ENCODE results near the gene IGHMBP2.

Gene IGHMBP2

GRCh38 chr11:68954836-68955606 lies 51.3 kb downstream of the IGHMBP2 start:
- H3K27ac ChIP-seq (ENCODE audit: extremely low read depth, low read depth, low read length): no peak overlapping the region
- ChIA-PET POLR2A (no interaction called here), CTCF (interaction anchor here (0.6 to 1.2 kb wide), 3 partner anchors 17 to 688 kb away, joined by 3 read pairs; no protein-coding TSS in a partner anchor)
- TF ChIP-seq ZNF624 (tag by site-specific recombination; IDR thresholded peaks at IDR 0.05) (no peak), KLF1 (tag by site-specific recombination; IDR thresholded peaks at IDR 0.05) (peak; percentile 61; the same call in 1 of the 2 replicates), ZNF600 (tag by site-specific recombination; IDR thresholded peaks at IDR 0.05) (peak; percentile 75)
- no peaks in the 10 kb centered on the region for H3K4me1 ChIP-seq (ENCODE audit: control insufficient read depth, insufficient read depth, low read length)
- H3K36me3 ChIP-seq (ENCODE audit: control insufficient read depth in 2 of 2, insufficient read depth in 1 of 2, low read length in 2 of 2): no peaks in the 10 kb centered on the region
- H3K9me3 ChIP-seq (ENCODE audit: control insufficient read depth, insufficient read depth, low read depth, low read length): no peaks in the 10 kb centered on the region
- H3K4me3 ChIP-seq (ENCODE audit: low read depth, low read length): no peak overlapping the region

DNA sequence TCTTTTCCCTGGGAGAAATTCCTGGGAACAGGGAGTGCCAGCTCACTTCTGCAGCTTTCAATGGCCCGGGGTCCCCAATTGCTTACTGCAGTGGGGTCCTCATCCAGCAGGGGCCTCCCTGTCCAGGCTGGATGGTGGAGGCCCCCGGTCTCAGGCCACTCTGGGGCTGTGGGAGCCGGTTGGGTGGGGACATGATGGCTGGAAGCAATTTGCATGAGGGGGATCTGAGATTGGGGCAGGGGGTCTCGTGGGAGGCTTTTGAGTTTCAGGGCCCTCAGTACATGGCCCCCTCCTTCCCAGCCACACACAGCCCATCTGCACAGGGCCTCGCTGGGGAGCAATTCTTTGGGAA lies 51.9 kb downstream of the IGHMBP2 start:
- TF ChIP-seq KLF10 (tag by site-specific recombination; IDR thresholded peaks at IDR 0.05): no peak
- no peak for TF ChIP-seq ZNF596 (tag by site-specific recombination; IDR thresholded peaks at IDR 0.05)
- no peak overlapping the region for H3K27ac ChIP-seq (ENCODE audit: extremely low read depth, low read depth, low read length)
- no peaks in the 10 kb centered on the region for H3K36me3 ChIP-seq (ENCODE audit: control insufficient read depth in 2 of 2, insufficient read depth in 1 of 2, low read length in 2 of 2)
- POLR2A ChIA-PET: interaction anchor here (0.6 kb wide), 1 partner anchor 83 kb away, joined by 5 read pairs; no protein-coding TSS in a partner anchor
- no peaks in the 10 kb centered on the region for H3K4me1 ChIP-seq (ENCODE audit: control insufficient read depth, insufficient read depth, low read length)
- no peaks in the 10 kb centered on the region for H3K9me3 ChIP-seq (ENCODE audit: control insufficient read depth, insufficient read depth, low read depth, low read length)
- CTCF ChIA-PET: interaction anchor here (0.5 to 1.8 kb wide), 11 partner anchors 11 to 901 kb away, joined by 3 to 10 read pairs (median 3); partner anchors contain the start of gene MRGPRD
- no peak overlapping the region for H3K4me3 ChIP-seq (ENCODE audit: low read depth, low read length)

GRCh38 chr11:68956142-68956541 lies 52.5 kb downstream of the IGHMBP2 start:
- H3K9me3 ChIP-seq (ENCODE audit: control insufficient read depth, insufficient read depth, low read depth, low read length): no peaks in the 10 kb centered on the region
- no peaks in the 10 kb centered on the region for H3K4me1 ChIP-seq (ENCODE audit: control insufficient read depth, insufficient read depth, low read length)
- no peaks in the 10 kb centered on the region for H3K36me3 ChIP-seq (ENCODE audit: control insufficient read depth in 2 of 2, insufficient read depth in 1 of 2, low read length in 2 of 2)
- no peak overlapping the region for H3K27ac ChIP-seq (ENCODE audit: extremely low read depth, low read depth, low read length)
- CTCF ChIA-PET: interaction anchor here (0.5 to 1.8 kb wide), 12 partner anchors 11 to 901 kb away, joined by 3 to 10 read pairs (median 3); partner anchors contain the start of gene MRGPRD
- TF ChIP-seq ZNF654 (tag by site-specific recombination; IDR thresholded peaks at IDR 0.05; ENCODE audit: low read depth) (no peak), ZNF223 (tag by site-specific recombination; IDR thresholded peaks at IDR 0.05) (no peak), KLF16 (tag by site-specific recombination; IDR thresholded peaks at IDR 0.05) (no peak), OSR2 (tag by site-specific recombination; IDR thresholded peaks at IDR 0.05) (no peak), PRDM6 (tag by site-specific recombination; IDR thresholded peaks at IDR 0.05) (no peak), EGR2 (tag by site-specific recombination; IDR thresholded peaks at IDR 0.05; ENCODE audit: low read depth) (no peak), ZFP41 (tag by site-specific recombination; IDR thresholded peaks at IDR 0.05; ENCODE audit: borderline replicate concordance) (no peak), ZBTB21 (tag by site-specific recombination; IDR thresholded peaks at IDR 0.05) (no peak), KLF9 (tag by site-specific recombination; IDR thresholded peaks at IDR 0.05; ENCODE audit: low read depth) (no peak)
- POLR2A ChIA-PET: interaction anchor here (0.6 kb wide), 1 partner anchor 82 kb away, joined by 5 read pairs; no protein-coding TSS in a partner anchor
- no peak overlapping the region for H3K4me3 ChIP-seq (ENCODE audit: low read depth, low read length)

DNA sequence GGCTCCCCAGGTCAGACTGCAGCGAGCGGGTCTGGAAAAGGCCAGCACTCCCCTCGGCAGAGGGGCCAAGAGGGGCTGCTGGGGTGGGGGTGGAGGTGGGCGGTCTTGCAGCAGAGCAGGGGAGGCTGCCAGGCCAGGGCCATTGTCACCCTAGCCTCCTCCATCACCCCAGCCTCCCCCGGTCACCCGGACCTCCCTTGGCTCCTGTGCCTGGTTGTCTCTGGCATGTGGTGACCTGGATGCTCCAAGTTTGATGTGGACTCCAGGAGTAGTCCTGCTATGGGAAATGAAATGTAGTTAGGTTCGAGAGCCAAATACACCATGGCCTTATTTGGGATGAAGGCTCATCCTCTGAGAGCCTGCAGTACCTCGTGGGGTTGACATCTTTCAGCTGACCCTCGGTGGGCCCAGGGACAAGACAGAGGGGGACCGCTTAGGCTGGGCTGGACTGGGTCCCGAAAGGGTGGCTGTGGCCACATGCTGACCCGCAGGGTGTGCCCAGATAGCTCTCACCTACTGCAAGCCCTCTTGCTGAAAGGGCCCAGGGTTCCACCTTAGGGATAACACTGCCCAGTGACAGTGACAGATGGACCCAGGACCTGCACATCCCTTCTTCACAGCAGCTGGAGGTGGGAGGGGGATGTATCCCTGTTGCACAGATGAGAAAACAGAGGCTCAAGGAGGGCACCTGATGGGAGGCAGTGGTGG lies 53.0 kb downstream of the IGHMBP2 start:
- Histone ChIP-seq H3K4me3 (ENCODE audit: low read depth, low read length) (no peak overlapping the region), H3K27ac (ENCODE audit: extremely low read depth, low read depth, low read length) (no peak overlapping the region), H3K4me1 (ENCODE audit: control insufficient read depth, insufficient read depth, low read length) (no peaks in the 10 kb centered on the region), H3K36me3 (ENCODE audit: control insufficient read depth in 2 of 2, insufficient read depth in 1 of 2, low read length in 2 of 2) (no peaks in the 10 kb centered on the region), H3K9me3 (ENCODE audit: control insufficient read depth, insufficient read depth, low read depth, low read length) (no peaks in the 10 kb centered on the region)
- POLR2A ChIA-PET: no interaction called here
- TF ChIP-seq ZNF10 (tag by site-specific recombination; IDR thresholded peaks at IDR 0.05) (no peak), ZNF324 (tag by site-specific recombination; IDR thresholded peaks at IDR 0.05) (no peak), ZNF280D (tag by site-specific recombination; IDR thresholded peaks at IDR 0.05) (no peak), MYNN (tag by site-specific recombination; IDR thresholded peaks at IDR 0.05; ENCODE audit: borderline replicate concordance) (no peak)
- CTCF ChIA-PET: interaction anchor here (0.5 to 1.8 kb wide), 8 partner anchors 10 to 805 kb away, joined by 3 to 10 read pairs (median 3); partner anchors contain the start of gene MRGPRD
